Stomach smooth muscle (tissue), 2 donors: ENCODE data around the gene CPO.

Experiments
- H3K27ac ChIP-seq: one replicate; pipeline ENCODE4 v1.7.0; 2013; ENCODE audit warnings: mild to moderate bottlenecking, low read length, inconsistent platforms
- H3K27me3 ChIP-seq, 2 donors: one replicate each; pipeline ENCODE4 v1.7.0; 2013; ENCODE audit warnings: low read length in 2 of 2; ENCODE audit not compliant: insufficient read depth in 2 of 2, control insufficient read depth in 1 of 2
- H3K36me3 ChIP-seq, 2 donors: one replicate each; pipeline ENCODE4 v1.7.0; 2013; ENCODE audit warnings: low read length in 2 of 2; ENCODE audit not compliant: control insufficient read depth in 2 of 2, insufficient read depth in 2 of 2
- H3K4me1 ChIP-seq: one replicate; pipeline ENCODE4 v1.7.0; 2013; ENCODE audit warnings: low read length; ENCODE audit not compliant: control insufficient read depth, insufficient read depth
- H3K4me3 ChIP-seq, 2 donors: one replicate each; pipeline ENCODE4 v1.7.0; 2013; ENCODE audit warnings: low read length in 2 of 2
- H3K9ac ChIP-seq, 2 donors: one replicate each; pipeline ENCODE4 v1.7.0; 2013; ENCODE audit warnings: low read length in 2 of 2, mild to moderate bottlenecking in 1 of 2
- H3K9me3 ChIP-seq, 2 donors: one replicate each; pipeline ENCODE4 v1.7.0; 2013; ENCODE audit warnings: low read length in 2 of 2; ENCODE audit not compliant: control insufficient read depth in 2 of 2
- donor health status: healthy.
- donor health status: Pancreatic carcinoma.

The CPO gene

GRCh38 chr2:207015901-207016300 lies 76.6 kb downstream of the CPO start:
- no peaks in the 10 kb centered on the region for H3K27me3 ChIP-seq
- no peaks in the 10 kb centered on the region for H3K4me1 ChIP-seq
- H3K27ac ChIP-seq, result no peak overlapping the region
- no peaks in the 10 kb centered on the region for H3K36me3 ChIP-seq
- H3K9ac ChIP-seq, result no peak overlapping the region
- no peaks in the 10 kb centered on the region for H3K9me3 ChIP-seq
- H3K4me3 ChIP-seq, result no peak overlapping the region
